ENCODE measurements around the gene NECTIN1.

- TF ChIP-seq EZH2 (IDR thresholded peaks at IDR 0.05; ENCODE audit: borderline replicate concordance, low read length) (no peak), CTCF (conservative IDR thresholded peaks at IDR 0.05 in 1 of 2, IDR thresholded peaks at IDR 0.05 in 1 of 2; ENCODE audit: extremely low read depth in 1 of 2, insufficient read depth in 1 of 2, low read depth in 1 of 2, low read length in 2 of 2) (no peak)
Observed at GRCh38 chr11:119680541-119681360, 48.2 kb downstream of the NECTIN1 start.
